HEK293T (cell line): ENCODE results near the gene BTBD1.

Experiments
- FOXA1 ChIP-seq: fragments of 450-650 bp; IDR thresholded peaks from 2 replicates; pipeline ENCODE4 v1.6.1; 2016; ENCODE audit warnings: mild to moderate bottlenecking
- FOXK2 ChIP-seq: fragments of 450-650 bp; IDR thresholded peaks from 2 replicates; pipeline ENCODE4 v1.6.1; 2016; ENCODE audit warnings: mild to moderate bottlenecking
- HDGF ChIP-seq: fragments of 450-650 bp; IDR thresholded peaks from 2 replicates; pipeline ENCODE4 v1.6.1; 2017; ENCODE audit warnings: antibody characterized with exemption, borderline replicate concordance
- SP1 ChIP-seq: fragments of 450-650 bp; IDR thresholded peaks from 2 replicates; pipeline ENCODE4 v1.6.1; 2017
- ZNF384 ChIP-seq: fragments of 450-650 bp; IDR thresholded peaks from 2 replicates; pipeline ENCODE4 v1.6.1; 2016
- TF ChIP-seq, protein P1 (sequence below): fragments of 450-650 bp; IDR thresholded peaks from 2 replicates; pipeline ENCODE4 v1.6.1; 2016

DNA sequence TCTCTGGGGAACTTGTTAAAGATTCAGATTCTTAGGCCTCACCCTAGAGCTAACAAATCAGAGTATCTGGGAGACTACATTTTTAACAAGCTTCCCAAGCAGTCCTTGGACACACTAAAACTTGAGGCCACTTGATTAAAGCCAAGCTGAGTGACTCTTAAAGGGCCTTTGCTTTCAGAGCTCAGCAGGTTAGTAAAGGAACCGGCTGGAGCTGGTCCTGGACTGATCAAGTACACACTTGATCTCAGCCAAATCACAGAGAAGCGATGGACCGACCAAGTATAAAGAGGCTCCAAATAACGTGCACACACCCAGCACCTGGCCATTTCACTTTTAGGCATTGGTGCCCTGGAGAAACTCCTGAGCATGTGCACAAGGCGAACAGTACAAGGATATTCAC lies 27.5 kb upstream of the BTBD1 start:
- TF ChIP-seq ZNF384 = no peak
- TF ChIP-seq HDGF = no peak
- TF ChIP-seq FOXA1 = no peak
- TF ChIP-seq, protein P1, sequence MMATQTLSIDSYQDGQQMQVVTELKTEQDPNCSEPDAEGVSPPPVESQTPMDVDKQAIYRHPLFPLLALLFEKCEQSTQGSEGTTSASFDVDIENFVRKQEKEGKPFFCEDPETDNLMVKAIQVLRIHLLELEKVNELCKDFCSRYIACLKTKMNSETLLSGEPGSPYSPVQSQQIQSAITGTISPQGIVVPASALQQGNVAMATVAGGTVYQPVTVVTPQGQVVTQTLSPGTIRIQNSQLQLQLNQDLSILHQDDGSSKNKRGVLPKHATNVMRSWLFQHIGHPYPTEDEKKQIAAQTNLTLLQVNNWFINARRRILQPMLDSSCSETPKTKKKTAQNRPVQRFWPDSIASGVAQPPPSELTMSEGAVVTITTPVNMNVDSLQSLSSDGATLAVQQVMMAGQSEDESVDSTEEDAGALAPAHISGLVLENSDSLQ = no peak
- TF ChIP-seq FOXK2 = no peak
- TF ChIP-seq SP1 = no peak
